ENCODE data around the gene ITPR1.

The ITPR1 gene

GRCh38 chr3:4814305-4814903, 321.3 kb downstream of the ITPR1 start:
- DNase-seq (ENCODE audit: low read depth), result no peak

GRCh38 chr3:4814904-4815574, 321.9 kb downstream of the ITPR1 start:
- DNase-seq (ENCODE audit: low read depth), result no peak

DNA sequence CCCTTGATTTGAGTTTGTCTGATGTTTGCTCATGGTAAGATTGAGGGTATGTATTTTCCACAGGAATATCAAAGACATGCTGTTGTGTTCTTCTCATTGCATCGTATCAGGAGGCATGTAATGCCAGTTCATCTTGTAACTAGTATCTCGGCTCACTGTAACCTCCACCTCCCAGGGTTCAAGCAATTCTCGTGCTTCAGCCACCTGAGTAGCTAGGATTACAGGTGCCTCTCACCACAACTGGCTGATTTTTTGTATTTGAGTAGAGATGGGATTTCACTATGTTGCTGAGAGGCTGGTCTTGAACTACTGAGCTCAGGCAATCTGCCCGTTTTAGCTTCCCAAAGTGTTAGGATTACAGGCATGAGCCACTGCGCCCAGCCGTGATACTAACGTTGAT, 323.2 kb downstream of the ITPR1 start:
- no peak for DNase-seq (ENCODE audit: low read depth)

DNA sequence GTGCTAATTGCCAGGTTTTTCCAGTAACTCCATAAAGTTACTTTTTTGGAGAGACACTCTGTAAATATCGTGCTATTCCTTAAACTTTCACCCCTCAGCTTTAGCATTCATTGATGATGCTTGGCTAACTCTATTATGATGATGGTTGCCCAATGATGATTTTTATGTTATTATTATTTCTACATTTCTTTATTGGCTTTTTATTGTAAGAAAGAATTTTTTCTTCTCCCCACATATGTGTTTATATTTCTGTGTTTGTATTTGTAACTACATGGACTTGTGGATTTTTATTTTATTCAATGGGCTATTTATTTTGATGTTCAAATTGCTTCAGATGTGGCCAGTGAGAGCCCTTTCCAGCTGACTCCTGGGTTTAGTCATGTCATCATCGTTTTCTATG, 323.6 kb downstream of the ITPR1 start:
- no peak for DNase-seq (ENCODE audit: low read depth)

GRCh38 chr3:4817128-4817527, 324.0 kb downstream of the ITPR1 start:
- DNase-seq (ENCODE audit: low read depth), result no peak

- no peak for DNase-seq (ENCODE audit: low read depth)
Measured at GRCh38 chr3:4818164-4818563, 325.0 kb downstream of the ITPR1 start.

DNA sequence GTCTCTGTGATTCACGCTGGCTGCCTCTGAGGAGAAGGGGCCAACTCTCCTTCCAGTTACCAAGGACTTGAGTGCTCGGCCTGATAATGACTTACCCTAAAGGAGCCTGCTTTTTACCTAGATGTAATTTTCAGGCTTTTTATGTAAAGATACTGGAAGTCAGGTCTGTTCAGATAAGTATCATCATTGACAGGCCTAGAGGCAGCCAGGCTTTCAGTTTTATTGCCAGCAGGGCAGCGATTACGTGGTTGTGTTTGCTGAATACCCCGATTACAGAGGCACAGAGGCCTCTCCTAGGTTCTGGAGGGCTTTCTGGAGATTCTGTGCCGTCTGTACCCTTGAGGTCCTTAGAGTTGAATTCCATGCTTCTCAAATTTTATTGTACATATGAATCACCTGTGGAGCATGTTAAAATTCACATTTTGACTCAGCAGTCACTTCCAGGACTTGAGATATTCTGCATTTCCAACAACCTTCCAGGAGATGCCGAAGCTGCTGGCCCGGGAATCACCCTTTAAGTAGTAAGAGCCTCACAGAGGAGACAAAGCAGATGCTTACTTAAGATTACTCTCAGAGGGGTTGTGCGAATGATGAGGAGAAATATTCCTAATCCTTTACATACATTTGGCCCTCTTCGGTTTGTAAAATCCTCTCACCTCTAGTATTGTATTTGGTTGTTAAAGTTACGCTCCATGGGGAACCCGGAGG, 326.0 kb downstream of the ITPR1 start:
- no peak for DNase-seq (ENCODE audit: low read depth)

GRCh38 chr3:4819746-4820145, 326.6 kb downstream of the ITPR1 start:
- DNase-seq (ENCODE audit: low read depth), result no peak

DNA sequence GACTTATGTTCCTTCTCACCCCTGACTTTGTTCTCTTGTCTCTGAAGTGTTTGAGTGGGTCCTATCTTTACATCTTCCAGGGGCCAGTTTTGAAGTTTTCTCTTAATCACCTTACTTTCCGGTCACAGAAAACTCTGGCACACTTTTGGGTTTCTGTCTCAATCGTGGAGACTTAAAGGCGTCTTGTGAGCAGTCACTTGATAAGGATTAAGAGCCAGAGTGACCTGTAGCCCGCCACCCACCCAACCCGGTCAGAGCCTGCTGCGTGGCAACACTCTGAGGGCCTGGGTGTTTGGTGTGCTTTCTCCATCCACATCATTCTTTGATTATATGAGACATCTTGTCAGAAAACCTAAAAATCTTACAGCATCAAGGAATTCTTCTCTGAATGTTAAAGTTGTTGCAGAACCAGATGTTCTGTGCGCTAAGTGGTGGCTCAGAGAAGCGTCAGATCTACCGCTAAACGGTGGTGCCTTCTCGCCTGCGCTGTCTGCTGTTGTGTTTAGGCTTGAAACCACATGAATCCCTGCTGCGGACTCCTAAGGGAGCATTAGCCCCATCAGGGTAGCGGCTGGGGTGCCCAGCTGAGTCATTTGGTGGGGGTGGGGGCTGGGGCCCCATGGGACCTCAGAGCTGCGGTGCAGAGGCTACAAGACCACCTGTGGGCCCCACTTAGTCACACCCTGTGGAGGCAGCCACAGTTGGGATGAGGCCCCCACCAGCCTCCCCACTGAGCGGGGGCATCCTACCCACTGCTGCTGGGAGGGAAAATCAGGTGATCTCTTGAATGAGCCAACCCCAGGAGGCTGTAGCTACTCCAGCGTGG, 327.4 kb downstream of the ITPR1 start:
- DNase-seq (ENCODE audit: low read depth), result no peak

DNA sequence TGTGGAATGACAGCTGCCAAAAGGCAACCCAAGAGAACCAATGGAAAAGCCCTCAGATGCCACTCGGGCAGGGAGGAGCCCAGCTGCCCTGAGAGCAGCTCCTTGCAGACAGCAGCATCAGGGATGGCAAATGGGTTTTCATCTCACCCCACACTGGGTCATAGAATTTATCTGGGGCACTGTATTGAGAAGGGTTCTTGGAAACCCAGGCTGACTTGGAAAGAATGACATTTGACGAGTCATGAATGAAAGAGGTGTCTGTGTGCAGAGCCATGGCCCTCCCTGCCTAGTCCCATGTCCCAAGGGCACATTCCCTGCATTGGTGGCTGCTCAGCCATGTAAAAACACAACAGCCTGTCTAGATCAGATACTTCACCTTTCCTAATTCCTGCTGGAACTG, 328.2 kb downstream of the ITPR1 start:
- DNase-seq (ENCODE audit: low read depth), result no peak

DNA sequence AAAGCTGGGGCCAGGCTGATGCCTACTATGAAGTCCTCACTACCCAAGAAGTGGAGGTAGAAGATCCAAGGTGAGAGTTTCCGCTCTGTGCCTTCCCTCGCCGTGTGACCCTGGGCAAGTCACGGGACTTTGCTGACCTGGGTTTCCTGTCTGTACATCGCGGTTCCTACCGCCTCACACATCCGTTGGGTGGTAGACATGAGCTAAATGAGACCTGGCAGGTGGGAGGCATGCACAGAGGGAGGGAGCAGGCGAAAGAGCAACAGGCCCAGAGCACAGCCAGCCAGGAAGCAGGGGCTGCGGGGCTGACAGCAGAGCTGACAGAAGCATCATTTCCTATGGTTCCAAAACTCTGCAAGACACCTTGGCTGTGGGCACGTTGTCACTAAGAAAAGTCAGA, 328.8 kb downstream of the ITPR1 start:
- no peak for DNase-seq (ENCODE audit: low read depth)

GRCh38 chr3:4822568-4822967, 329.4 kb downstream of the ITPR1 start:
- DNase-seq (ENCODE audit: low read depth), result no peak

- DNase-seq (ENCODE audit: low read depth), result no peak
Measured at GRCh38 chr3:4823385-4823784, 330.2 kb downstream of the ITPR1 start.

- no peak for DNase-seq (ENCODE audit: low read depth)
Measured at GRCh38 chr3:4823986-4824925, 331.1 kb downstream of the ITPR1 start.

DNA sequence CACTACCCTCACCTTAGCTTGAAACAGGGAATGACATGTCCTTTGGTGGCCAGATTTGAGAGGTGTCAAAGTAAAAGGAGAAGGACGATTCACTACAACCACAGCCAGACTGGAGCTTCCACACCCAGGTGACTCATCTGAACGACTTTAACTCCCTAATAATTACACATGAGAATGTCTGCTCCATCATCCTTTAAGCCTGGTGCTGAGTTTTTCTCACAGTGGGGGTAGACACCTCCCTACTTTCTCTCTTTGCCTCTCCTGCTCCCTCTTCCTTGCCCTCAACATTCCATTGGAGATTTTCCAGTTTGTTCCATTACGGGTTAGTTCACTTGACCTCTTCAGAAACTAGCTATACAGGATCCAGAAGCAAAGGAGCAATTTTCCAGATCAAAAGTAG, 331.8 kb downstream of the ITPR1 start:
- DNase-seq (ENCODE audit: low read depth), result peak; percentile 38

- DNase-seq (ENCODE audit: low read depth), result no peak
Measured at GRCh38 chr3:4825436-4826236, 332.5 kb downstream of the ITPR1 start.

GRCh38 chr3:4826237-4827100, 333.3 kb downstream of the ITPR1 start:
- no peak for DNase-seq (ENCODE audit: low read depth)

DNA sequence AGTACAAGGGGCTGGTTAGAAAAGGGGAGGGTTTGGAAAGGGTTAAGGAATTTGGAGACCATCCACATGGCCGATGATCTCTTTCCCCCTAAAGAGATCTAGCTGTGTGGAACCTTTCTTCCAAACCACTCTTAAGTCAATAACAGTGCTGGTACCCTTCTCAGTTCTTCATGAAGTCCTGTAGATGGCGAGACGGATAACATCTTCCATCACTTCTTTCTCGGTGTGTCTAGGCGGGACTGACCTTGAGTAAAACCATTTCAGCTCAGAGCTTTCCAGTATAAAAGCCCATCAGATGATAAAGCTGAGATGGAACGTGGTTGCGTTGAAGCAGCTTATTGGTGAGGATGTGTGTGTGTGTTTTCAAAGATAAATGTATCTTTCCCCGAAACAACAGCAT, 334.6 kb downstream of the ITPR1 start:
- no peak for DNase-seq (ENCODE audit: low read depth)

DNA sequence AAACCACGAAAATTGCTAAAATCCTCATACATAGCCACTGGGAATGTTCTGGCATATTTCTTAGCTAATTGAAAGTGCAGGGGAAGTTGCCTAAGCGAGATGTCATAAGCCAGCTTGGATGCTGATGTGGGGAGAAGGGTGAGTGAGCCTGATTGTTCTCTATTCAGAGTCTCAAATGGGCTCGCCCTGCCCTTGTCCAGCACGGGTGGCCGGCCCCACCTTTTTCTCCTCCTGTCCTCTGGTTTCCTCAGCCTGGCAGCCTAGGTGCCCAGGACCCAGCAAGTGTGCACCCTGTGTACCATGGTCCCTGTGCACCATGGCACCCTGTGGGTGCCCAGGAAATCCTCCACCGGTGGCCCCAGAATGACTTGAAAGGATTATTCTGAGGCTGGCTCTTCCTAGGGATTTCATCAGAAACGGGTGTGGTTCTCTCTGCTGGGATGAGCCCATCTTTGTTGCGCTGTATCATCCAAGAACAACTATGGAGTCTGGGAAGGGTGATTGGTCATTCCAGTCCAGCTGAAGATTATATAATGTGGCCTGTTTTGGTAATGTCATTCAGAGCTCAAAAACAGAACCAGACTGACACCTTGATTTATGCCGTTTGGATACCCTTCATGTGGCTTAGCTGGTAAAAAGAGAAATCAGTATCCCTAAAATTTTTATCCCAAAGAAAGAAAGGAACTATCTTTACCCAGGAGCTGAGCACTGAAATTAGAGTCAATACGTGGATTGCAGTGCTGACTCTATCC, 335.3 kb downstream of the ITPR1 start:
- DNase-seq (ENCODE audit: low read depth), result no peak

Measured in HS-27A (cell line).